Thoracic aorta (tissue), 2 donors: Measurements from ENCODE around the gene PLEKHM2. TPM values are rescaled to one million over a fixed set of nuclear protein-coding genes. Genes with fewer than 3 reads are reported as not detected.

Source experiments
- ATAC-seq: fragments of 150-250 bp; one replicate; pipeline ENCODE4 v1.8.0; 2017; ENCODE audit warnings: low read depth; ENCODE audit not compliant: insufficient number of reproducible peaks, low FRiP score
- DNase-seq: peaks from one replicate; pipeline ENCODE4 v3.0.0-alpha.2; 2020; ENCODE audit warnings: low spot score
- H3K27ac ChIP-seq, 2 donors: fragments of 200-600 bp; sonication (generic); 1 replicate in 1 of 2; 2 replicates in 1 of 2; pipeline ENCODE4 v1.5.1; 2016; ENCODE audit warnings: mild to moderate bottlenecking in 2 of 2, moderate library complexity in 2 of 2
- H3K27me3 ChIP-seq: fragments of 200-600 bp; sonication (generic); replicated peaks from 2 replicates; pipeline ENCODE4 v1.6.0; 2016; ENCODE audit warnings: mild to moderate bottlenecking; ENCODE audit not compliant: insufficient read depth
- H3K36me3 ChIP-seq: fragments of 200-600 bp; sonication (generic); one replicate; pipeline ENCODE4 v1.5.1; 2016
- H3K4me1 ChIP-seq, 2 donors: fragments of 200-600 bp; sonication (generic); 1 replicate in 1 of 2; 2 replicates in 1 of 2; pipeline versions ENCODE4 v1.5.1 to v1.6.0; 2016; ENCODE audit warnings: low read depth in 2 of 2, mild to moderate bottlenecking in 1 of 2; ENCODE audit not compliant: control insufficient read depth in 1 of 2
- H3K4me3 ChIP-seq: fragments of 200-600 bp; sonication (generic); 2 replicates; pipeline ENCODE4 v1.5.1; 2016; ENCODE audit warnings: mild to moderate bottlenecking
- H3K9me3 ChIP-seq: fragments of 200-600 bp; sonication (generic); 2 replicates; pipeline ENCODE4 v1.5.1; 2016
- total RNA-seq, 2 donors: library from RNA; depleted of rRNA; stranded (reverse); fragments of >200 nt; gene quantifications; one replicate each; pipeline versions ENCODE4 v1.1.0 to v1.2.3, GENCODE V29; 2016
- TF ChIP-seq, protein P1 (sequence below): fragments of 200-600 bp; sonication (generic); IDR thresholded peaks from one replicate; pipeline ENCODE4 v1.5.1; 2019; ENCODE audit warnings: antibody characterized with exemption

Gene PLEKHM2
- total RNA-seq, 2 donors from 2014 or later = 53.7 to 74.6 TPM

GRCh38 chr1:15757575-15758342, 73.6 kb downstream of the PLEKHM2 start:
- TF ChIP-seq, protein P1, sequence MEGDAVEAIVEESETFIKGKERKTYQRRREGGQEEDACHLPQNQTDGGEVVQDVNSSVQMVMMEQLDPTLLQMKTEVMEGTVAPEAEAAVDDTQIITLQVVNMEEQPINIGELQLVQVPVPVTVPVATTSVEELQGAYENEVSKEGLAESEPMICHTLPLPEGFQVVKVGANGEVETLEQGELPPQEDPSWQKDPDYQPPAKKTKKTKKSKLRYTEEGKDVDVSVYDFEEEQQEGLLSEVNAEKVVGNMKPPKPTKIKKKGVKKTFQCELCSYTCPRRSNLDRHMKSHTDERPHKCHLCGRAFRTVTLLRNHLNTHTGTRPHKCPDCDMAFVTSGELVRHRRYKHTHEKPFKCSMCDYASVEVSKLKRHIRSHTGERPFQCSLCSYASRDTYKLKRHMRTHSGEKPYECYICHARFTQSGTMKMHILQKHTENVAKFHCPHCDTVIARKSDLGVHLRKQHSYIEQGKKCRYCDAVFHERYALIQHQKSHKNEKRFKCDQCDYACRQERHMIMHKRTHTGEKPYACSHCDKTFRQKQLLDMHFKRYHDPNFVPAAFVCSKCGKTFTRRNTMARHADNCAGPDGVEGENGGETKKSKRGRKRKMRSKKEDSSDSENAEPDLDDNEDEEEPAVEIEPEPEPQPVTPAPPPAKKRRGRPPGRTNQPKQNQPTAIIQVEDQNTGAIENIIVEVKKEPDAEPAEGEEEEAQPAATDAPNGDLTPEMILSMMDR = no peak
- Histone ChIP-seq H3K9me3 (no peaks in the 10 kb centered on the region), H3K27me3 (no peaks in the 10 kb centered on the region), H3K36me3 (no peaks in the 10 kb centered on the region), H3K4me3 (peak overlapping the region; percentile 88), H3K4me1 (peaks cover 11 to 63% of the 10 kb centered on the region in 2 donors), H3K27ac (peak overlapping the region; percentile 93 to 98)
- ATAC-seq (no peak), DNase-seq (no peak)

- DNase-seq (no peak), ATAC-seq (no peak)
- Histone ChIP-seq H3K4me1 (peaks cover 16 to 64% of the 10 kb centered on the region in 2 donors), H3K36me3 (no peaks in the 10 kb centered on the region), H3K27ac (peak within 1 kb of the TSS; percentile 93 to 98), H3K27me3 (no peaks in the 10 kb centered on the region), H3K4me3 (peak within 1 kb of the TSS; percentile 88), H3K9me3 (no peaks in the 10 kb centered on the region)
- TF ChIP-seq, protein P1 = no peak
Measured at GRCh38 chr1:15758343-15758931, 74.3 kb downstream of the PLEKHM2 start, which contains the start of gene FBLIM1. Gene FBLIM1 (plus strand): TSS chr1:15758795. CDS start chr1:15764984, 6,189 bp downstream.

- H3K9me3 ChIP-seq = no peaks in the 10 kb centered on the region
- peaks cover 19 to 64% of the 10 kb centered on the region in 2 donors for H3K4me1 ChIP-seq
Measured at GRCh38 chr1:15758953-15759661, 75.0 kb downstream of the PLEKHM2 start.

GRCh38 chr1:15760520-15761211, 76.5 kb downstream of the PLEKHM2 start:
- no peaks in the 10 kb centered on the region for H3K9me3 ChIP-seq
- TF ChIP-seq, protein P1 = no peak
- H3K27ac ChIP-seq = peak overlapping the region; percentile 93 to 98
- peaks cover 29 to 69% of the 10 kb centered on the region in 2 donors for H3K4me1 ChIP-seq
- peak; percentile 14 for ATAC-seq
- H3K27me3 ChIP-seq = no peaks in the 10 kb centered on the region
- H3K4me3 ChIP-seq = peak overlapping the region; percentile 88
- peak; percentile 58 for DNase-seq
- H3K36me3 ChIP-seq = peaks cover 14% of the 10 kb centered on the region

More at GRCh38 chr1:15758953-15759661, 75.0 kb downstream of the PLEKHM2 start:
- TF ChIP-seq, protein P1 = no peak
- Histone ChIP-seq H3K36me3 (no peaks in the 10 kb centered on the region), H3K27ac (peak overlapping the region; percentile 93 to 98), H3K27me3 (no peaks in the 10 kb centered on the region), H3K4me3 (peak overlapping the region; percentile 88)
- ATAC-seq = no peak
- no peak for DNase-seq
